Measurements from ENCODE around the gene AJM1.

AJM1 gene

GRCh38 chr9:136804509-136805206, 37.6 kb upstream of the AJM1 start:
- no peak overlapping the region for H3K9ac ChIP-seq (ENCODE audit: low read depth, low read length)
- peaks cover 5% of the 10 kb centered on the region; the same call in 1 of the 2 replicates for H3K4me1 ChIP-seq (ENCODE audit: insufficient read depth, low read length)
- no peaks in the 10 kb centered on the region for H3K9me3 ChIP-seq (ENCODE audit: control insufficient read depth, insufficient read depth, low read length)
- H3K36me3 ChIP-seq (ENCODE audit: insufficient read depth, low read length), result 0 out of 2 replicates have a peak, but pooled peaks cover 3% of the 10 kb centered on the region

GRCh38 chr9:136805207-136805740, 37.0 kb upstream of the AJM1 start:
- Histone ChIP-seq H3K9me3 (ENCODE audit: control insufficient read depth, insufficient read depth, low read length) (no peaks in the 10 kb centered on the region), H3K36me3 (ENCODE audit: insufficient read depth, low read length) (0 out of 2 replicates have a peak, but pooled peaks cover 9% of the 10 kb centered on the region), H3K4me1 (ENCODE audit: insufficient read depth, low read length) (peaks cover 11% of the 10 kb centered on the region; the same call in 1 of the 2 replicates), H3K9ac (ENCODE audit: low read depth, low read length) (no peak overlapping the region)

- Histone ChIP-seq H3K9me3 (ENCODE audit: control insufficient read depth, insufficient read depth, low read length) (no peaks in the 10 kb centered on the region), H3K36me3 (ENCODE audit: insufficient read depth, low read length) (0 out of 2 replicates have a peak, but pooled peaks cover 9% of the 10 kb centered on the region), H3K4me1 (ENCODE audit: insufficient read depth, low read length) (0 out of 2 replicates have a peak, but pooled peaks cover 8% of the 10 kb centered on the region), H3K9ac (ENCODE audit: low read depth, low read length) (no peak overlapping the region)
Measured at GRCh38 chr9:136806067-136806466, 36.2 kb upstream of the AJM1 start.

GRCh38 chr9:136806631-136807201, 35.6 kb upstream of the AJM1 start:
- Histone ChIP-seq H3K9ac (ENCODE audit: low read depth, low read length) (peak overlapping the region; percentile 97), H3K9me3 (ENCODE audit: control insufficient read depth, insufficient read depth, low read length) (no peaks in the 10 kb centered on the region), H3K4me1 (ENCODE audit: insufficient read depth, low read length) (0 out of 2 replicates have a peak, but pooled peaks cover 8% of the 10 kb centered on the region)

GRCh38 chr9:136807281-136808074, 34.8 kb upstream of the AJM1 start, which contains the start of gene RABL6:
Gene RABL6, plus strand, starts transcription at chr9:136807948. Its CDS starts 249 bp downstream, at chr9:136808197.
- Histone ChIP-seq H3K36me3 (ENCODE audit: insufficient read depth, low read length) (0 out of 2 replicates have a peak, but pooled peaks cover 9% of the 10 kb centered on the region), H3K4me1 (ENCODE audit: insufficient read depth, low read length) (0 out of 2 replicates have a peak, but pooled peaks cover 8% of the 10 kb centered on the region), H3K9ac (ENCODE audit: low read depth, low read length) (peak within 1 kb of the TSS; percentile 97), H3K9me3 (ENCODE audit: control insufficient read depth, insufficient read depth, low read length) (no peaks in the 10 kb centered on the region)

More at GRCh38 chr9:136806631-136807201, 35.6 kb upstream of the AJM1 start:
- 0 out of 2 replicates have a peak, but pooled peaks cover 9% of the 10 kb centered on the region for H3K36me3 ChIP-seq (ENCODE audit: insufficient read depth, low read length)

GRCh38 chr9:136808075-136808805, 34.0 kb upstream of the AJM1 start:
- Histone ChIP-seq H3K9me3 (ENCODE audit: control insufficient read depth, insufficient read depth, low read length) (no peaks in the 10 kb centered on the region), H3K4me1 (ENCODE audit: insufficient read depth, low read length) (0 out of 2 replicates have a peak, but pooled peaks cover 8% of the 10 kb centered on the region), H3K9ac (ENCODE audit: low read depth, low read length) (peak overlapping the region; percentile 97), H3K36me3 (ENCODE audit: insufficient read depth, low read length) (peaks cover 14% of the 10 kb centered on the region; the same call in 1 of the 2 replicates)

GRCh38 chr9:136808806-136809158, 33.5 kb upstream of the AJM1 start:
- no peaks in the 10 kb centered on the region for H3K9me3 ChIP-seq (ENCODE audit: control insufficient read depth, insufficient read depth, low read length)
- H3K9ac ChIP-seq (ENCODE audit: low read depth, low read length), result peak overlapping the region; percentile 97
- peaks cover 15% of the 10 kb centered on the region; the same call in 1 of the 2 replicates for H3K36me3 ChIP-seq (ENCODE audit: insufficient read depth, low read length)
- 0 out of 2 replicates have a peak, but pooled peaks cover 8% of the 10 kb centered on the region for H3K4me1 ChIP-seq (ENCODE audit: insufficient read depth, low read length)

GRCh38 chr9:136814725-136815421, 27.4 kb upstream of the AJM1 start:
- Histone ChIP-seq H3K9ac (ENCODE audit: low read depth, low read length) (no peak overlapping the region), H3K9me3 (ENCODE audit: control insufficient read depth, insufficient read depth, low read length) (no peaks in the 10 kb centered on the region), H3K36me3 (ENCODE audit: insufficient read depth, low read length) (peaks cover 11% of the 10 kb centered on the region; the same call in 1 of the 2 replicates), H3K4me1 (ENCODE audit: insufficient read depth, low read length) (0 out of 2 replicates have a peak, but pooled peaks cover 4% of the 10 kb centered on the region)

GRCh38 chr9:136815422-136815782, 26.9 kb upstream of the AJM1 start:
- peaks cover 6% of the 10 kb centered on the region; the same call in 1 of the 2 replicates for H3K36me3 ChIP-seq (ENCODE audit: insufficient read depth, low read length)
- no peaks in the 10 kb centered on the region for H3K4me1 ChIP-seq (ENCODE audit: insufficient read depth, low read length)
- no peaks in the 10 kb centered on the region for H3K9me3 ChIP-seq (ENCODE audit: control insufficient read depth, insufficient read depth, low read length)
- no peak overlapping the region for H3K9ac ChIP-seq (ENCODE audit: low read depth, low read length)

GRCh38 chr9:136820971-136821825, 21.1 kb upstream of the AJM1 start:
- no peaks in the 10 kb centered on the region; the same call in 1 of the 2 replicates for H3K4me1 ChIP-seq (ENCODE audit: insufficient read depth, low read length)
- peak overlapping the region; percentile 62 for H3K9ac ChIP-seq (ENCODE audit: low read depth, low read length)
- H3K36me3 ChIP-seq (ENCODE audit: insufficient read depth, low read length), result no peaks in the 10 kb centered on the region
- no peaks in the 10 kb centered on the region for H3K9me3 ChIP-seq (ENCODE audit: control insufficient read depth, insufficient read depth, low read length)

- no peaks in the 10 kb centered on the region for H3K9me3 ChIP-seq (ENCODE audit: control insufficient read depth, insufficient read depth, low read length)
- peak overlapping the region; percentile 62 for H3K9ac ChIP-seq (ENCODE audit: low read depth, low read length)
- no peaks in the 10 kb centered on the region; the same call in 1 of the 2 replicates for H3K4me1 ChIP-seq (ENCODE audit: insufficient read depth, low read length)
- H3K36me3 ChIP-seq (ENCODE audit: insufficient read depth, low read length), result no peaks in the 10 kb centered on the region
Measured at GRCh38 chr9:136821826-136822544, 20.3 kb upstream of the AJM1 start.

Measured in ES-I3 (cell line).